A673 (cell line): ENCODE data around the gene CAMSAP3. TPM values are rescaled to one million over a fixed set of nuclear protein-coding genes. Genes with fewer than 3 reads are reported as not detected.

Experiments used
- BruUV-seq: library from RNA; stranded (reverse); fragments of 400-500 nt; replicated peaks from 2 replicates; lab custom pipeline; 2021; lab: Mats Ljungman, UMichigan
- CTCF ChIA-PET: fragments of 300-600 bp; sonication (Branson Sonifier 250); formaldehyde crosslinking; loops from one replicate; lab custom pipeline; 2022; ENCODE audit warnings: antibody characterized with exemption; lab: Charles Lee
- POLR2A ChIA-PET: fragments of 300-600 bp; sonication (Branson Sonifier 250); formaldehyde crosslinking; loops from one replicate; lab custom pipeline; 2022; ENCODE audit warnings: antibody characterized with exemption; ENCODE audit not compliant: low non-redundant PET; lab: Charles Lee
- DNase-seq: peaks from one replicate; pipeline ENCODE4 v3.0.0-alpha.2; 2015; ENCODE audit warnings: low spot score
- H3K27ac ChIP-seq: fragments of 200-600 bp; sonication (generic); 2 replicates; pipeline ENCODE4 v1.5.1; 2016; ENCODE audit warnings: mixed run types, low read depth, mild to moderate bottlenecking, mixed read lengths, antibody characterized with exemption, low read length; ENCODE audit not compliant: poor library complexity, severe bottlenecking
- H3K27me3 ChIP-seq: fragments of 200-600 bp; sonication (generic); replicated peaks from 2 replicates; pipeline ENCODE4 v1.6.1; 2017; ENCODE audit warnings: mixed run types, low read depth, mild to moderate bottlenecking, mixed read lengths, antibody characterized with exemption, low read length; ENCODE audit not compliant: insufficient read depth, poor library complexity
- H3K36me3 ChIP-seq: fragments of 200-600 bp; sonication (generic); 2 replicates; pipeline ENCODE4 v1.6.1; 2016; ENCODE audit warnings: mixed run types, mild to moderate bottlenecking, mixed read lengths, antibody characterized with exemption, low read length; ENCODE audit not compliant: insufficient read depth, poor library complexity, severe bottlenecking
- H3K4me1 ChIP-seq: fragments of 200-600 bp; sonication (generic); 2 replicates; pipeline ENCODE4 v1.6.1; 2017; ENCODE audit warnings: mixed run types, mild to moderate bottlenecking, mixed read lengths, antibody characterized with exemption, low read length; ENCODE audit not compliant: insufficient read depth, poor library complexity, severe bottlenecking
- H3K4me3 ChIP-seq: fragments of 200-600 bp; sonication (generic); 2 replicates; pipeline ENCODE4 v1.5.1; 2016; ENCODE audit warnings: low read depth, mixed run types, mild to moderate bottlenecking, mixed read lengths, low read length; ENCODE audit not compliant: poor library complexity, severe bottlenecking
- H3K9me3 ChIP-seq: fragments of 200-600 bp; sonication (generic); 2 replicates; pipeline ENCODE4 v1.6.1; 2016; ENCODE audit warnings: mixed run types, low read depth, mild to moderate bottlenecking, mixed read lengths, antibody characterized with exemption, low read length; ENCODE audit not compliant: poor library complexity, severe bottlenecking
- EZH2 ChIP-seq: fragments of 200-600 bp; sonication (generic); IDR thresholded peaks from 2 replicates; pipeline ENCODE4 v1.6.1; 2017; ENCODE audit warnings: borderline replicate concordance, low read depth, mild to moderate bottlenecking, mixed read lengths, antibody characterized with exemption, low read length; ENCODE audit not compliant: poor library complexity, severe bottlenecking
- intact Hi-C: fragments of 100-400 bp; cut with micrococcal nuclease; formaldehyde crosslinking; loops from one replicate; pipeline ENCODE4 v1.10.0; 2022; ENCODE audit not compliant: unreplicated experiment
- total RNA-seq: library from RNA; stranded (reverse); gene quantifications from 2 replicates; pipeline ENCODE4 v1.2.3, GENCODE V29; 2021
- TF ChIP-seq, protein P1 (sequence below): fragments of 300-800, 200-600 bp; sonication (generic); conservative IDR thresholded peaks from 2 replicates; pipeline ENCODE4 v1.5.1; 2017; ENCODE audit warnings: low read depth, mild to moderate bottlenecking, antibody characterized with exemption, low read length, moderate library complexity, mixed read lengths

CAMSAP3 gene
- total RNA-seq, 1 experiment from 2014 or later: 1.2 TPM

DNA sequence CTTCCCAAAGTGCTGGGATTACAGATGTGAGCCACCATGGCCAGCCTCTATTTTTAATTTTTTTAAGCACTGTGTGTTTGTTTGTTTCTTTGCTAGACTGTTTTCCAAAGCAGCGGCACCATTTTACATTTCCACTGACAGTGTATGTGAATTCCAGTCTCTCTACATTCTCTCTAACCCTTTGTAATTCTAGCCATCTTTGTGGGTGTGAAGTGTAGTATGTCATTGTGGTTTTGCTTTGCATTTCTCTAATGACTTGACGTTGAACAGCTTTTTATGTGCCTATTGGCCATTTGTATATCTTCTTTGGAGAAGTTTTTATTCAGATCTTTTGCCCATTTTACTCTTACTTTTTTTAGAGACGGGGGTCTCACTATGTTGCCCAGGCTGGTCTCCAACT lies 48.5 kb upstream of the CAMSAP3 start:
- Histone ChIP-seq H3K36me3 (peaks cover 9% of the 10 kb centered on the region), H3K4me3 (no peak overlapping the region), H3K4me1 (no peaks in the 10 kb centered on the region), H3K9me3 (no peaks in the 10 kb centered on the region), H3K27me3 (no peaks in the 10 kb centered on the region), H3K27ac (no peak overlapping the region)
- CTCF ChIA-PET: no interaction called here
- TF ChIP-seq, protein P1, sequence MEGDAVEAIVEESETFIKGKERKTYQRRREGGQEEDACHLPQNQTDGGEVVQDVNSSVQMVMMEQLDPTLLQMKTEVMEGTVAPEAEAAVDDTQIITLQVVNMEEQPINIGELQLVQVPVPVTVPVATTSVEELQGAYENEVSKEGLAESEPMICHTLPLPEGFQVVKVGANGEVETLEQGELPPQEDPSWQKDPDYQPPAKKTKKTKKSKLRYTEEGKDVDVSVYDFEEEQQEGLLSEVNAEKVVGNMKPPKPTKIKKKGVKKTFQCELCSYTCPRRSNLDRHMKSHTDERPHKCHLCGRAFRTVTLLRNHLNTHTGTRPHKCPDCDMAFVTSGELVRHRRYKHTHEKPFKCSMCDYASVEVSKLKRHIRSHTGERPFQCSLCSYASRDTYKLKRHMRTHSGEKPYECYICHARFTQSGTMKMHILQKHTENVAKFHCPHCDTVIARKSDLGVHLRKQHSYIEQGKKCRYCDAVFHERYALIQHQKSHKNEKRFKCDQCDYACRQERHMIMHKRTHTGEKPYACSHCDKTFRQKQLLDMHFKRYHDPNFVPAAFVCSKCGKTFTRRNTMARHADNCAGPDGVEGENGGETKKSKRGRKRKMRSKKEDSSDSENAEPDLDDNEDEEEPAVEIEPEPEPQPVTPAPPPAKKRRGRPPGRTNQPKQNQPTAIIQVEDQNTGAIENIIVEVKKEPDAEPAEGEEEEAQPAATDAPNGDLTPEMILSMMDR: no peak
- TF ChIP-seq EZH2: no peak
- BruUV-seq: no TSS peak
- DNase-seq: no peak
- intact Hi-C loops: no loop called here
- POLR2A ChIA-PET: no interaction called here

DNA sequence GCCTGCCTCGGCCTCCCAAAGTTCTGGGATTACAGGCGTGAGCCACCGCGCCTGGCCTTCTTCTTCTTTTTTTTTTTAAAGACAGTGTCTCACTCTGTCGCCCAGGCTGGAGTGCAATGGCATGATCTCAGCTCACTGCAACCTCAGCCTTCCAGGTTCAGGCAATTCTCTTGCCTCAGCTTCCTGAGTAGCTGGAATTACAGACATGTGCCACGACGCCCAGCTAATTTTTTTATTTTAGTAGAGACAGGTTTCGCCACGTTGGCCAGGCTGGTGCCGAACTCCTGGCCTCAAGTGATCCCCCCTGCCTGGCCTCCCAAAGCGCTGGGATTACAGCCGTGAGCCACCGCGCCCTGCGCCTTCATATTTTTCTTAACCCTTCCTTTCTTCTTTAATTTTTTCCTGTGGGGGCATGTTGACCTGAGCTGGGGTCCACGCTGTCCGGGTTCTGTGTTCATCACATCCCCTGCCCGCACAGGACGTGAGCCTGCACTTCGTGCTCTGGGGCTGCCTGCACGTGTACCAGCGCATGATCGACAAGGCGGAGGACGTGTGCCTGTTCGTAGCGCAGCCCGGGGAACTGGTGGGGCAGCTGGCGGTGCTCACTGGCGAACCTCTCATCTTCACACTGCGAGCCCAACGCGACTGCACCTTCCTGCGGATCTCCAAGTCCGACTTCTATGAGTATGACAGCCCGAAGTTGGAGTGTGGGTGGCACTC lies 46.1 kb upstream of the CAMSAP3 start:
- ChIA-PET CTCF (no interaction called here), POLR2A (no interaction called here)
- Histone ChIP-seq H3K36me3 (peaks cover 7% of the 10 kb centered on the region), H3K27ac (no peak overlapping the region), H3K27me3 (no peaks in the 10 kb centered on the region), H3K4me1 (no peaks in the 10 kb centered on the region), H3K4me3 (no peak overlapping the region), H3K9me3 (no peaks in the 10 kb centered on the region)
- TF ChIP-seq, protein P1: no peak
- TF ChIP-seq EZH2: no peak
- intact Hi-C loops: no loop called here
- DNase-seq: no peak
- no TSS peak for BruUV-seq

DNA sequence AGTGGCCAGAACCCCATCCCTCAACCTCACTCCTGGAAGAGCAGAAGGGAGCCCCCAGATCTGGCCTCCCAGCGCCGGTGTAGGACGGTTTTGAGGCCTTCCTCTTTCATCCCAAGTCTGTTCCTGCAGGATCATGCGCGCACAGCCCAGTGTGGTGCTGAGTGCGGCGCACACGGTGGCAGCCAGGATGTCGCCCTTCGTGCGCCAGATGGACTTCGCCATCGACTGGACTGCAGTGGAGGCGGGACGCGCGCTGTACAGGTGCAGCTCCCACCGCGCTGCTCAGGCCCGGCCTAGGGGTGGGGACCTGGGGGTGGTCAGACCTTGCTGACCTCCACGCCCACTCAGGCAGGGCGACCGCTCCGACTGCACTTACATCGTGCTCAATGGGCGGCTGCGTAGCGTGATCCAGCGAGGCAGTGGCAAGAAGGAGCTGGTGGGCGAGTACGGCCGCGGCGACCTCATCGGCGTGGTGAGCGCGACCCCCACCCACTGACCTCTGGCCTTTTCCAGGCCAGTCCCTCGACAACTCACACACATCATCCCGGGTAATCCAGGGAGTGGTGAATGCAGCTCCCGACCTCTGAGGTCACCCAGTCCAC lies 45.4 kb upstream of the CAMSAP3 start:
- POLR2A ChIA-PET: no interaction called here
- BruUV-seq: no TSS peak

More for the DNA sequence above, 45.4 kb upstream of the CAMSAP3 start:
- no peak for DNase-seq
- Histone ChIP-seq H3K4me3 (no peak overlapping the region), H3K9me3 (no peaks in the 10 kb centered on the region), H3K27me3 (no peaks in the 10 kb centered on the region), H3K27ac (no peak overlapping the region), H3K36me3 (peaks cover 7% of the 10 kb centered on the region), H3K4me1 (no peaks in the 10 kb centered on the region)
- intact Hi-C loops: no loop called here
- no peak for TF ChIP-seq EZH2
- TF ChIP-seq, protein P1: no peak
- CTCF ChIA-PET: no interaction called here
